ENCODE data around the gene ERC2.

Gene ERC2

GRCh38 chr3:55716611-55717225 lies 751.5 kb downstream of the ERC2 start:
- no peak for DNase-seq (ENCODE audit: low read depth in 3 of 3)

- DNase-seq (ENCODE audit: low read depth in 3 of 3): no peak
Measured at GRCh38 chr3:55716044-55716443, 752.2 kb downstream of the ERC2 start.

- no peak for DNase-seq (ENCODE audit: low read depth in 3 of 3)
Measured at GRCh38 chr3:55714057-55714456, 754.2 kb downstream of the ERC2 start.

- no peak for DNase-seq (ENCODE audit: low read depth in 3 of 3)
Measured at GRCh38 chr3:55711646-55712045, 756.6 kb downstream of the ERC2 start.

DNA sequence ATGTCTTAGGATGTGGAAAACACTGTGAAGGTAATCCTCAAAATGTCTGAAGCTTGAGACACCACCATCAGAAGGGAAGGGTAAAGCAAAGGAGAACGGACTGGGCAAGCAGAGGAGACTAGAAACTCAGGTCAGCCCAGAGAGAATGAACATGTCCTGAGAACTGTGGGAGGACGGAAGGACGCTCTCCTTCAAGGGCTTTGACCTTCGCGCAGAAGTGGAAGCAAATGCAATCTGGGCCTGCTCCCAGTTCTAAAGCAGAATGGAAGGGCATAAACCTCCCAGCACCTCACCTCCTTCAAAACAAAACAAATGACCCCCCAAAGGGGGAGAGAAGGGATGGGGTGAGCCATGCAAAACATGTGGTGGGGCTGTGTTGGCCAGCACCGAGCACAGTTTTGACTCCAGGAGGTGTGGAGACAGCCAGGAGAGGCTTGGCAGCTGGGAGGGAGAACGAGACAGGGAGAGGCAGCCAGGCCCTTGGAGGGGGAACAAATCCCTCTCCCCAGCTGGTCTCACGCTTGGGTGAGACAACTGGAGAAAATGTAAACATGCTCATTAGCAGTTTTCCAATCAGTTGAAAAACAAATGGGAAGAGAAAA lies 758.8 kb downstream of the ERC2 start:
- no peak for DNase-seq (ENCODE audit: low read depth in 3 of 3)

DNA sequence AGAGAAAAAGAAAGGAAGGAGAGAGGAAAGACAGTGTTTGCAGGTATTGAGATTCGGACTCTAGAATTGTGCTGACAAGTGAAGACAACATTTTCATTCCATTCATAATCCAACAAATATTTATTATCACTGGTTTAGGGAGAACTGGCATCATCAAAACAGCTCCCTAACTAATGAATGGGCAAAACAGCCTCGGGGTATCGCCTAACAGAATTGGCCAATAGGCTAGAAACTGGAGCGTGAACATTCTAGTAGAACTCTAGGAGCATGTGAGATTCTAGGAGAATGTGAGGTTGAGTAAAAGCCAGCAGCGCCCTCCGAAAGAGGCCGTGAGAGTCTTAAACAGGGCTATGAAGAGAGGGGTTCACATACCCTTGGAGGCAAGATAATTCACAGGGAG lies 759.3 kb downstream of the ERC2 start:
- no peak for DNase-seq (ENCODE audit: low read depth in 3 of 3)

DNA sequence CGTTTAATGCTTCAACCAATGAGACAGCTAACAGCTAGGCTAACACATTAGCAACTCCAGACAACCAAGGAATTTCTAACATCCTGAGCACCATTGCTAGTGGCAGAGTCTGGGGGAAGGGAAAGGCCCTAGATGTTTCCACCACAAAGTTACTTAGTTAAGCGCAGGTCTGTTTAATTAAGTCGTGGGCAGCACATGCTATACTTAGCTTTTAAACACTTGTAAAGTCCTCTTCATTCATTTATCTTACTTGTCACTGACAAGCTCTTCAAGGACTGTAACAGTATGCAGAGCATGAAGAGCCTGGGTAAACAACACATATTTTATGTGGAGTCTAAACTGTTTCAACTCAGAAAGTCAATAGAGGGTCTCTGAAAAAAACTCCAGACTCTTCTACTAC lies 760.0 kb downstream of the ERC2 start:
- no peak for DNase-seq (ENCODE audit: low read depth in 3 of 3)

DNA sequence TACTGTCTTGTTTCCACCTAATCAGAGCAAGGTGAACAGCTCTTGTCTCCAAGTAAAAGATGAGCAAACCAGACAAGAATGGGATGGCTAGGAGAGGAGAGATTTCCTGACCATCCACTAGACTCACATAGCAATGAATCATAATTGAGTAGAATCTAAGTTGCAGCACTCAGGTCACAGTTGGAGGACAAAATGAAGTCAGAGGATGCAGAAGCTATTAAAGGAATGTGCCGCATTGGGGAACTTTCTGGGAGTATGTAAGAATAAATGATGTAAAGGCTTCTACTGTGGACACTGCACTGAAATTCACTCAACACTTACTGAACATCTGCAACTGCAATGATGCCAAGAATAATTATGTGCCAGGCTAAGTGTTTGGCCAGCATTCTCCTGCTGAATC lies 763.7 kb downstream of the ERC2 start:
- no peak for DNase-seq (ENCODE audit: low read depth in 3 of 3)

DNA sequence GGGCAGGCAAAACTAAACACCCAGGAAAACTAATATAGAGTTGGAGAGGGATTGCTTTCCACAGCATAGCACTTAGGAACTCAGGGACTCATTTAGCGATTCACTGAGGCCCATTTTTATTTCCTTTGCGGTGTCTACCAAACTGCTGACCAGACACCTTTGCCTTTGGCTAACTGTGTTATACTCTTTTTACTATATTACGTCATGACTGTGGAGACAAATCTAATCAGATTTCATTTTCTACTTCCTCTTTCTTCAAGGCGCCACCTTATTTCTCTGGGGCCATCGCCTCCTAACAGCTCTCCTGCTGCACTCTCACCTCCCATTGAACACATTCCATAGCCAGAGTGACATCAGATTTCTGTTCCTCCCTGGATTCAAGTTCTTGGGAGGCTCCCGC lies 765.4 kb downstream of the ERC2 start:
- DNase-seq (ENCODE audit: low read depth in 3 of 3): no peak

DNA sequence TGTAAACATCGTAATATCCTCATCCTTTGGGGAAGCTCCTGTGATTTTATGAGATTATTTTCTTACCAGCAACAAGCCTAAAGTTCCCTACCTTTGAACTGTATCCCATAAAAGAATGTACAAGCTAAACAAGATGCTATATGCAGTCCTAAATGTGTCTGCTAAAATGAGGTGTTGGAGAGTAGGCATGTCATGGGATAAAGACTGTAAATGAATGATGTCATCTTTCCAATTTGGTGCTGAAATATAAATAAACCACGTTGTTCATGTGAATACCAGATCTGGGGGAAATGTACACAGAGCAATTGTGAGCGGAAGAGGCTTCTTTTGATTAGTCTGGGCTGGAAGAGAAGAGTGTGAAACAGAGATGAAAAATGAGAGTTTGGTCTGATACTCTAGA lies 766.3 kb downstream of the ERC2 start:
- DNase-seq (ENCODE audit: low read depth in 3 of 3): no peak

- DNase-seq (ENCODE audit: low read depth in 3 of 3): no peak
Measured at GRCh38 chr3:55698831-55699230, 769.4 kb downstream of the ERC2 start.

GRCh38 chr3:55697177-55697865 lies 770.9 kb downstream of the ERC2 start:
- no peak for DNase-seq (ENCODE audit: low read depth in 3 of 3)

GRCh38 chr3:55692957-55693558 lies 775.2 kb downstream of the ERC2 start:
- no peak for DNase-seq (ENCODE audit: low read depth in 3 of 3)

DNA sequence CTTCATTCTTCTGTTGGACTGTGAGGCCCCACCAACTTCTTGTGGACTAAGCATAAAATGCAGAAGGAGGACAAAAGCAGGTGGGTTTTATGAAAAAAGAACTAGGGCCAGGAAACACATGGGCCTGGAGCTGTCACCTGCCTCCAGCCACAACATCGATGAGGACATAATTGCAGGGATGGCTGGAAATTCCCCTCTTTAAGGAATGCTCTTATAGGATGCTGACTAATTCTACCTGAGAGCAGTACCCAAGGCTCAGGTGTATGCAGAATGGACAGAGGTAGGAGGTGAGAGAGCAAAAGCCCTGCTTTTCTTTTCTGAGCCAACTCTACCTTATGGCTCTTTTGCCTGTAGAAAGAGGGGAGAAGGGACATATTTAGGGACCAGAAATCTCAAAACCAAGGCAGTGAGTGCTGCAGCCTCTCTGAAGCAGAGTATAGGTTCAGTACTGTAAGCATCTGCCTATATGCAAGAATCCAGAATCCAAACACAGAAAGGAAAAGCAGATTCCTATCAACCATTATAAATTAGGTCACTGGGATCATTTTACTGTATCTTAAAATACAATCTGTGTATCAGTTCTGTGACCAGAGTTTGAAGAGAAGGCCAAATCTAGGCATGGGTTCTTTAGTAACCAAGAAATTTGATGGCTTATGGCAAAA lies 775.8 kb downstream of the ERC2 start:
- no peak for DNase-seq (ENCODE audit: low read depth in 3 of 3)

DNA sequence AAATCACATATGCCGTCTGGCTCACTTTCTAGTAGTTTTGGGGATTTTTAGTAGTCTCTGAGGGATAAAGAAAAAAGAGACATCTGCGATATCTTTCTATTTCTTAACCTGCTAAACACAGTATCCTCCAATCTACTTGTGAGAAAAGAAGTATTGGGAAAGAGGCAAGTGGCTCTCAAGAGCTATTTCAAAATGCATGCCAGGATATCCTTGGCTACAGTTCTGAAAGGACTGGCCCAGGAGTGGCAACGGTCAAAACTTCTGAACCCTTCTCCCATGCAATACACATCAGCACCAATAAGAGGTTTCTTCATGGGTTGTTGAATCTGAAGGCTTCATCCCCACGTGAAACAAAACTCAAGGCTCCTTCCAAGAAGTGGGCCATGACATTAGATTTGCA lies 777.1 kb downstream of the ERC2 start:
- DNase-seq (ENCODE audit: low read depth in 3 of 3): no peak

DNA sequence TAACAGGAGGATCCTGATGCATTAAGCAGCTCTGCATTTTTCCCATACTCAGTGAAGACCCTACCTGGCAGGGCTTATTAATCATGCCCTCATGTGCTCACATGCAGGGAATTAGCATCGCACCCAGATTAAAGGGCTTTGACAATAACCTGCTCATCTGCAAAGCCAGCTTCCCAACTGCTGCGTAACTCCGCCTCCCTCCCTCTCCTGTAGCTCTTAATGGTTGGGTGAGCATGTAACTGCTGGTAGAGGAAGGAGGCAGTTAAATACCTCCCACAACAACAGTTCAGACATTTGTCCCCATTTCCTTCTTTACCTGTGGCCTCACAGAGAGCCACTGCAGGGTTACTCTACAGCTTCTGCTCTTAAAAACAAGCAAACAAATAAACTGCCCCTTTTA lies 777.5 kb downstream of the ERC2 start:
- DNase-seq (ENCODE audit: low read depth in 3 of 3): no peak

DNA sequence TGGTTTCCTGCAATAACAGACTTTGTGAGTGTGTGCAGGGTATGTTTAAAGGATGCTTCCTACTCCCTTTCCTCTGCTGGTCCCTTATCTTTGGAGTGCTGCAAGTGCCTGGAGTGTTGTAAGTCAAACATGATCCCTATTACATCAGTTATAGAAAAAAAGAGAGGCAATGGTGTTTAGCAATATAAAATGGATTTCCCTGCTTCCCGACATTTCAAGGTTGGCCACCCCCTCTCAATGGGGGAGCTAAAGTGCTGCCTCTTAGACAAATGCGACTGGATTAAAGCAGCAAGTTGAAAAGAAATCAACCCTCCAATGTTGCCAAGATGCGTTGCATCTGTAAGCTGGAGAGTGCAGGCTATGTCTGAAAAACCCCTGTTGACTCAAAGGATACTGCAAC lies 778.1 kb downstream of the ERC2 start:
- DNase-seq (ENCODE audit: low read depth in 3 of 3): no peak

DNA sequence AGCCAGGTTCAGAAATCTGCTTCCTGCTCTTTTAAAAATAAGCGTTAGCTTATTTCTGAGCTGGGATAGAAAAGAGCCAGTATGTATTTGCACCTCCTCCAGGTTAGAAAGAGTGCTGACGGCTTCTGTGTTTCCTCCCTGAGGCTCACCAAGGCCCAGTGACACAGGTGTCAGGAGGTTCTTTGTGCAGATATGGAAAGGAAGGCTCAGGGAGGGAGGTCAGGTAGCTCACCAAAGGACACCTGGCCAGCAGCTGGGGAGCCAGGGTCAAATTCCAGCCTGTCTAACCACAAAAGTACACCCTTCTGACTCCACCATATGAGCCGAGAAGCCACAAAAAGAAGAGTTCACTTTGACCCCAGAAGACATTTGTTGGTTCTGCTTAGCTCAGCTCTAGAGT lies 780.1 kb downstream of the ERC2 start:
- no peak for DNase-seq (ENCODE audit: low read depth in 3 of 3)

GRCh38 chr3:55687526-55687925 lies 780.7 kb downstream of the ERC2 start:
- DNase-seq (ENCODE audit: low read depth in 3 of 3): no peak

GRCh38 chr3:55686426-55687254 lies 781.6 kb downstream of the ERC2 start:
- DNase-seq (ENCODE audit: low read depth in 3 of 3): no peak

DNA sequence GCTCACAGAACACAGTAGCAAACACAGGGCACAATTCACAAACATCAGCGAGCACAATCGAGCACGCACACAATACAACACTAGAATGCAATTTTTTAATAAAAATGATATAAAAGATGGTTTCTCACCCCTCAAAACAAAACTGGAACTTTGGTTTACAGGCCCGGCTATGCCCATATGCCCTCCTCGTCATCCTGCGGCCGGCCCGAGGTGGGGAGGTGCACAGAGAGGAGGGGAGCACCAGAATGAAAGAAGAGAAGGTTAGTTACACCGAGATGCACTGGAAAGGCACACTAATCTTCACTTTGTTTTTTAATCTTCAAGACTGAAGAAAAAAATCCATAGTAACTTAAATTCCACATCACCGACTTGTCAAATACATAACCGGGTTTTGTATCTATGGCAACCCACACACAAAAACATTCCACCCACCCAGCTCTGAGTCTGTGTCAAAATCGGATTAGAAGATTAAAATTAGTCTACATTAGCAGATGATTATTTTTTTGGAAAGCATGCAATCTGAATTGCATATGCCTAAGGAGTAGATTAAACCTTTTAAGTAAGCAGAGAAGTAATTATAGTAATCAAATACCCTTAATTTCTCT lies 784.5 kb downstream of the ERC2 start:
- no peak for DNase-seq (ENCODE audit: low read depth in 3 of 3)

All from stimulated activated CD4-positive, alpha-beta T cell treated with anti-CD3 and anti-CD28 coated beads, TNF-alpha, amount 100 ng/mL, for 48 hours (primary cell).